ENCODE data around the gene CROCC. TPM values are rescaled to one million over a fixed set of nuclear protein-coding genes. Genes with fewer than 3 reads are reported as not detected.
"Not testable (repeated sequence)": the region's sequence is repeated elsewhere in the genome, so short reads cannot be mapped to it uniquely, and the experiment has no call there.

CROCC gene
- total RNA-seq, 1 donor from 2014 or later: 26.2 TPM

- peaks cover 3% of the 10 kb centered on the region for H3K27me3 ChIP-seq (ENCODE audit: control insufficient read depth, insufficient read depth, low read length)
- H3K36me3 ChIP-seq (ENCODE audit: control insufficient read depth, insufficient read depth, low read length): peaks cover 3% of the 10 kb centered on the region
- no peak overlapping the region for H3K4me3 ChIP-seq (ENCODE audit: low read depth, low read length)
- no peak for DNase-seq (ENCODE audit: low read depth)
- TF ChIP-seq, protein P1, sequence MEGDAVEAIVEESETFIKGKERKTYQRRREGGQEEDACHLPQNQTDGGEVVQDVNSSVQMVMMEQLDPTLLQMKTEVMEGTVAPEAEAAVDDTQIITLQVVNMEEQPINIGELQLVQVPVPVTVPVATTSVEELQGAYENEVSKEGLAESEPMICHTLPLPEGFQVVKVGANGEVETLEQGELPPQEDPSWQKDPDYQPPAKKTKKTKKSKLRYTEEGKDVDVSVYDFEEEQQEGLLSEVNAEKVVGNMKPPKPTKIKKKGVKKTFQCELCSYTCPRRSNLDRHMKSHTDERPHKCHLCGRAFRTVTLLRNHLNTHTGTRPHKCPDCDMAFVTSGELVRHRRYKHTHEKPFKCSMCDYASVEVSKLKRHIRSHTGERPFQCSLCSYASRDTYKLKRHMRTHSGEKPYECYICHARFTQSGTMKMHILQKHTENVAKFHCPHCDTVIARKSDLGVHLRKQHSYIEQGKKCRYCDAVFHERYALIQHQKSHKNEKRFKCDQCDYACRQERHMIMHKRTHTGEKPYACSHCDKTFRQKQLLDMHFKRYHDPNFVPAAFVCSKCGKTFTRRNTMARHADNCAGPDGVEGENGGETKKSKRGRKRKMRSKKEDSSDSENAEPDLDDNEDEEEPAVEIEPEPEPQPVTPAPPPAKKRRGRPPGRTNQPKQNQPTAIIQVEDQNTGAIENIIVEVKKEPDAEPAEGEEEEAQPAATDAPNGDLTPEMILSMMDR (IDR thresholded peaks at IDR 0.05; ENCODE audit: insufficient read depth, low read length, poor library complexity, severe bottlenecking): no peak
Measured at GRCh38 chr1:16938351-16939321, 16.9 kb downstream of the CROCC start.

DNA sequence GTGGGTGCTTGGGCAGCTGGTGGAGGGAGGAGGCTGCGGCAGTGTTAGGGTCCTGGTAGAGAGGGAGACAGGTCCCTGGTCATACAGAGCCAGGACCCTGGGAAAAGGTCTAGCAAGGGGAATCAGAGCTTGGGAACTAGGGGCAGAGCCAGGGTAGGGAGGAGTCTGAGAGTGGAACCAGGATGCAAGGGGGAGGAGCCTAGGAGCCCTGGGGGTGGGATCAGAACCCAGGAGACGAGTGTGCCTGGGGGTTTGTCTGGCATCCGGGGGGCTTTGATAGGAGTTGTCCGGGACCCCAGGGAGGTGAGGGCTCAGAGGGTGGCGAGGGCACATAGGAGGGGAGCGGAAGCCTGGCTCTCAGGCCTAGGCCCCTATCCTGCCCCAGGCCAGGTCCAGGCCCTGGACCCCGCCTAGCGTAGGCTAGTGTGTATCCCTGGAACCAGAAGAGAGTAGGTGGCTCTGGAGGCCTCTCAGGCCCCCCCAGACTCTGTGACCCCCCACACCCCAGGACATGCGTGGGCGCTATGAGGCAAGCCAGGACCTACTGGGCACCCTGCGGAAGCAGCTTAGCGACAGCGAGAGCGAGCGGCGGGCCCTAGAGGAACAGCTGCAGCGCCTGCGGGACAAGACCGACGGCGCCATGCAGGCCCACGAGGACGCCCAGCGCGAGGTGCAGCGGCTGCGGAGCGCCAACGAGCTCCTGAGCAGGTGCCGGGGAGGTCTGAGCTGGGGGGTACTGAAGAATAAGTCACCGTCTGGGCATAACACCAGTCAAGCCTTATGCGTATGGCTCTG is 17.9 kb downstream of the CROCC start:
- H3K4me3 ChIP-seq (ENCODE audit: low read depth, low read length); H3K27me3 ChIP-seq (ENCODE audit: control insufficient read depth, insufficient read depth, low read length); DNase-seq (ENCODE audit: low read depth): not testable (repeated sequence)

DNA sequence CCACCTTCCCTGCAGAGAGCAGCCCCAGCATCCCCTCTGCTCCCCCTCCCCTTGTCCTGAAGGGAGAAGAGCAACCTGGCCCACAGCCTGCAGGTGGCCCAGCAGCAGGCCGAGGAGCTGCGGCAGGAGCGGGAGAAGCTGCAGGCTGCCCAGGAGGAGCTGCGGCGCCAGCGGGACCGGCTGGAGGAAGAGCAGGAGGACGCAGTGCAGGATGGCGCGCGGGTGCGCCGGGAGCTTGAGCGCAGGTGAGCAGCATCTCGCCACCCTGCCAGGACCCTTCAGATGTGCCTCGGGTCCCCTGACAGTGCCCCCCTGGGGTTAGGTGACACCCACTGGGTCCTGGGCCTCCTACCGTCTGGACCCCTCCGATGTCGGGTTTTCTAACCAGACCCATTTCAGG is 22.3 kb downstream of the CROCC start:
- no peak for DNase-seq (ENCODE audit: low read depth)
- TF ChIP-seq, protein P1 (IDR thresholded peaks at IDR 0.05; ENCODE audit: insufficient read depth, low read length, poor library complexity, severe bottlenecking): no peak
- H3K36me3 ChIP-seq (ENCODE audit: control insufficient read depth, insufficient read depth, low read length): peaks cover 3% of the 10 kb centered on the region
- no peak overlapping the region for H3K4me3 ChIP-seq (ENCODE audit: low read depth, low read length)
- H3K27me3 ChIP-seq (ENCODE audit: control insufficient read depth, insufficient read depth, low read length): no peaks in the 10 kb centered on the region

More for the DNA sequence above, 17.9 kb downstream of the CROCC start:
- H3K36me3 ChIP-seq (ENCODE audit: control insufficient read depth, insufficient read depth, low read length): not testable (repeated sequence)

GRCh38 chr1:16945512-16945911 is 23.8 kb downstream of the CROCC start:
- H3K4me3 ChIP-seq (ENCODE audit: low read depth, low read length); H3K27me3 ChIP-seq (ENCODE audit: control insufficient read depth, insufficient read depth, low read length); DNase-seq (ENCODE audit: low read depth); H3K36me3 ChIP-seq (ENCODE audit: control insufficient read depth, insufficient read depth, low read length): not testable (repeated sequence)

GRCh38 chr1:16946185-16946584 is 24.5 kb downstream of the CROCC start:
- not testable (repeated sequence) for H3K36me3 ChIP-seq (ENCODE audit: control insufficient read depth, insufficient read depth, low read length); H3K4me3 ChIP-seq (ENCODE audit: low read depth, low read length); H3K27me3 ChIP-seq (ENCODE audit: control insufficient read depth, insufficient read depth, low read length); DNase-seq (ENCODE audit: low read depth)

DNA sequence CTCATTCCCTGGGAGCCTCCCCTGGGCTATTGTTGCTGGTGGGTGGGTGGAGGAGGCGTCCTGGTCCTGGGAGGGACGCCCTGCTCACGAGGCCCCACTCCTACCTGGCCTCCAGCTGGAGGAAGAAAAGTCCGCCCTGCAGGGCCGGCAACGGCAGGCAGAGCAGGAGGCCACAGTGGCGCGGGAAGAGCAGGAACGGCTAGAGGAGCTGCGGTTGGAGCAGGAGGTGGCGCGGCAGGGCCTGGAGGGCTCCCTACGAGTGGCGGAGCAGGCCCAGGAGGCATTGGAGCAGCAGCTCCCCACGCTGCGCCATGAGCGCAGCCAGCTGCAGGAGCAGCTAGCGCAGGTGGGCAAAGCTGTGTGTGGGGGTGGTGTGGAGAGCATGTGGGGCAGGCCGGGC is 24.9 kb downstream of the CROCC start:
- peaks cover 3% of the 10 kb centered on the region for H3K36me3 ChIP-seq (ENCODE audit: control insufficient read depth, insufficient read depth, low read length)
- no peak for DNase-seq (ENCODE audit: low read depth)

GRCh38 chr1:16948282-16948891 is 26.7 kb downstream of the CROCC start:
- DNase-seq (ENCODE audit: low read depth): peak; percentile 90
- H3K27me3 ChIP-seq (ENCODE audit: control insufficient read depth, insufficient read depth, low read length); H3K36me3 ChIP-seq (ENCODE audit: control insufficient read depth, insufficient read depth, low read length); H3K4me3 ChIP-seq (ENCODE audit: low read depth, low read length): not testable (repeated sequence)

More for the DNA sequence above, 24.9 kb downstream of the CROCC start:
- H3K4me3 ChIP-seq (ENCODE audit: low read depth, low read length): no peak overlapping the region
- TF ChIP-seq, protein P1 (IDR thresholded peaks at IDR 0.05; ENCODE audit: insufficient read depth, low read length, poor library complexity, severe bottlenecking): no peak
- no peaks in the 10 kb centered on the region for H3K27me3 ChIP-seq (ENCODE audit: control insufficient read depth, insufficient read depth, low read length)

GRCh38 chr1:16949026-16949425 is 27.3 kb downstream of the CROCC start:
- H3K27me3 ChIP-seq (ENCODE audit: control insufficient read depth, insufficient read depth, low read length); DNase-seq (ENCODE audit: low read depth); H3K36me3 ChIP-seq (ENCODE audit: control insufficient read depth, insufficient read depth, low read length); H3K4me3 ChIP-seq (ENCODE audit: low read depth, low read length): not testable (repeated sequence)

DNA sequence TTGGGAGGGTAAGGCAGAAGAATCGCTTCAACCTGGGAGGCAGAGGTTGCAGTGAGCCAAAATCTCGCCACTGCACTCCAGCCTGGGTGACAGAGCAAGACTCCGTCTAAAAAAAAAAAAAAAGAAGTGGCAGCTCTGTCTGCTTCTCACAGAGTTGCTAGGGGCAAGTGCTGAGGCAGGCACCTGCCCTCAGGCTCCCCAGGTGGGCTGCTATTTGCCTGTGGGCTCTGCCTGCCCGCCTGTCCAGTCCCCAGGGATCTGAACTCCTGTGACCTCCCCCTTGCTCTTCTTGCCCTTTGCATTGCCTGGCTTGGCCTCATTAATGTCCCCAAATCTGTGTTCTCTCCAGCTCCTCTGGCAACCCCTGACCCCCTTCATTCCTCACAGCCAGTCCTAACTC is 30.6 kb downstream of the CROCC start:
- H3K36me3 ChIP-seq (ENCODE audit: control insufficient read depth, insufficient read depth, low read length); H3K27me3 ChIP-seq (ENCODE audit: control insufficient read depth, insufficient read depth, low read length); H3K4me3 ChIP-seq (ENCODE audit: low read depth, low read length); DNase-seq (ENCODE audit: low read depth): not testable (repeated sequence)
